ENCODE data around the gene CFDP1.

DNA sequence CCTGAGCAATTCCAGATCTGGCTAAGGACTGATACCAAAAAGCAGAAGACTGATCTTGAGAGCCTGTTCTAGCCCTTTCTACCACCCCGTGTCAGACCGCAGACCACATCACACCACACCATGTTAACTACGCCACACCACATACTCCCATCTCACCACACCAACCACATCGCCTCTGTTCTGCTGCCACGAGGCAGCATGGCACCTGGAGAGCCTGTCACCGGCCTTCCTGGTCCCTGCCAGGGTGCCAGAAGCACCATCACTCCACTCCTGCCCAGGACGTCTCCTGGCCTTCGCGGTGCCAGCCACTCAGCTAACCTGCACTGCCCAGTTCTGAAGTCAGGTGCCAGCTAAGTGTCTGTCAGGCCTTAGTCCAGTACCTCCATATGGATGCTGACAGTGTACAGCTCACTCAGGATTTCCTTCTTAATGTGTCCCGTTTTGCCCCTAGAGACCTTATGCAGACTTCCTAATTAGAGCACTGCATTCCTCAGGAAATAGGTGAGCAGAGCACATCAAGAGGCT is 144.6 kb downstream of the CFDP1 start:
- TF ChIP-seq, protein P1, sequence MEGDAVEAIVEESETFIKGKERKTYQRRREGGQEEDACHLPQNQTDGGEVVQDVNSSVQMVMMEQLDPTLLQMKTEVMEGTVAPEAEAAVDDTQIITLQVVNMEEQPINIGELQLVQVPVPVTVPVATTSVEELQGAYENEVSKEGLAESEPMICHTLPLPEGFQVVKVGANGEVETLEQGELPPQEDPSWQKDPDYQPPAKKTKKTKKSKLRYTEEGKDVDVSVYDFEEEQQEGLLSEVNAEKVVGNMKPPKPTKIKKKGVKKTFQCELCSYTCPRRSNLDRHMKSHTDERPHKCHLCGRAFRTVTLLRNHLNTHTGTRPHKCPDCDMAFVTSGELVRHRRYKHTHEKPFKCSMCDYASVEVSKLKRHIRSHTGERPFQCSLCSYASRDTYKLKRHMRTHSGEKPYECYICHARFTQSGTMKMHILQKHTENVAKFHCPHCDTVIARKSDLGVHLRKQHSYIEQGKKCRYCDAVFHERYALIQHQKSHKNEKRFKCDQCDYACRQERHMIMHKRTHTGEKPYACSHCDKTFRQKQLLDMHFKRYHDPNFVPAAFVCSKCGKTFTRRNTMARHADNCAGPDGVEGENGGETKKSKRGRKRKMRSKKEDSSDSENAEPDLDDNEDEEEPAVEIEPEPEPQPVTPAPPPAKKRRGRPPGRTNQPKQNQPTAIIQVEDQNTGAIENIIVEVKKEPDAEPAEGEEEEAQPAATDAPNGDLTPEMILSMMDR (IDR thresholded peaks at IDR 0.05): no peak
- no peak for TF ChIP-seq POLR2A (IDR thresholded peaks at IDR 0.05)

Measured in heart left ventricle (tissue), 13 donors.